Breast epithelium (tissue), 3 donors: Measurements from ENCODE around the gene CYTIP.

Source experiments
- CTCF ChIP-seq, 3 donors: fragments of 450-650 bp; IDR thresholded peaks; one replicate each; pipeline ENCODE4 v1.5.1; 2016 to 2017; ENCODE audit warnings: antibody characterized with exemption in 3 of 3, mild to moderate bottlenecking in 3 of 3, moderate library complexity in 3 of 3
- POLR2A ChIP-seq: fragments of 450-650 bp; IDR thresholded peaks from one replicate; pipeline ENCODE4 v1.6.1; 2016; ENCODE audit warnings: antibody characterized with exemption, mild to moderate bottlenecking, moderate library complexity
- POLR2AphosphoS5 ChIP-seq, 3 donors: sonication (generic); formaldehyde crosslinking; IDR thresholded peaks; one replicate each; pipeline ENCODE4 v1.6.1; 2017; ENCODE audit warnings: antibody characterized with exemption in 3 of 3

DNA sequence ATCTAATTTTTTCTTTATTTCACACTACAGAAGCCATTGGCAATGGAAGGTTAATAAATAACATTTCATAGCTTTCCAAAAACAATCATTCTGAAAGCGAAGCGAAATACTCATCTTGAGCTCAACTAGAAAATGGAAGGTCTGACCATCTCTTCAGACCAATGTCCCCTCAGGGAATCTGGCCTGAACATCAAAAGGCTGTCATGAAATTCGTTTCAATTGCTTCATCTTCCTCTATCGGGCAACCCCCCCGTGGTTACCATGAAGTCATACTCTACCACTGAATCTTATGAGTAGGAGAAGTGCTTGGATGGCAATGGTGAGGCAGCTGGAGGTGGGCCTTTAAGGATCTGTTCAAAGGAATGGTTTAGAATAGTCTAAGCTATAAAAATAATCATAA is 22.9 kb upstream of the CYTIP start:
- TF ChIP-seq POLR2A (no peak), CTCF (IDR thresholded peaks at IDR 0.05) (no peak), POLR2AphosphoS5 (IDR thresholded peaks at IDR 0.05) (no peak)
